ENCODE measurements around the gene SMARCB1. TPM values are rescaled to one million over a fixed set of nuclear protein-coding genes. Genes with fewer than 3 reads are reported as not detected.

The SMARCB1 gene
- total RNA-seq, 4 donors from 2014 or later: 39.1 to 64.4 (median 51.6) TPM

DNA sequence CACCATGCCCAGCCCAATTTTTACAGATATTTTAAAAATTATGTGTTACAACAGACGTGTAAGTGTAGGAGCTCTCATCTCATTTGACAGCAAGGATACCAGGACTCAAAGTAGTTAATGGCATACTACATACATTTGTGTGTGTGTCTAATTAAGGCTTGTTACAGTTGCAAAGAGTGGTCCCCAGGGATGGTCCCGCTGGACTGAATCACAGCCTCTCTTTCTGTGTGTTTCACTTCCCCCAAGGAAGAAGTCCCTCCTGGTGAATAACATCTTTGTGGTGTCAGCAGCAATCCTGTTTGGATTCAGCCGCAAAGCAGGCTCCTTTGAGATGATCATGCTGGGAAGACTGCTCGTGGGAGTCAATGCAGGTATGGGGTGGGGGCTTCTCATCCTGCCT lies 88.1 kb downstream of the SMARCB1 start:
- no peak overlapping the region for H3K4me3 ChIP-seq
- H3K9me3 ChIP-seq: no peaks in the 10 kb centered on the region
- no peak for DNase-seq
- no peak overlapping the region for H3K27ac ChIP-seq
- TF ChIP-seq, protein P1, sequence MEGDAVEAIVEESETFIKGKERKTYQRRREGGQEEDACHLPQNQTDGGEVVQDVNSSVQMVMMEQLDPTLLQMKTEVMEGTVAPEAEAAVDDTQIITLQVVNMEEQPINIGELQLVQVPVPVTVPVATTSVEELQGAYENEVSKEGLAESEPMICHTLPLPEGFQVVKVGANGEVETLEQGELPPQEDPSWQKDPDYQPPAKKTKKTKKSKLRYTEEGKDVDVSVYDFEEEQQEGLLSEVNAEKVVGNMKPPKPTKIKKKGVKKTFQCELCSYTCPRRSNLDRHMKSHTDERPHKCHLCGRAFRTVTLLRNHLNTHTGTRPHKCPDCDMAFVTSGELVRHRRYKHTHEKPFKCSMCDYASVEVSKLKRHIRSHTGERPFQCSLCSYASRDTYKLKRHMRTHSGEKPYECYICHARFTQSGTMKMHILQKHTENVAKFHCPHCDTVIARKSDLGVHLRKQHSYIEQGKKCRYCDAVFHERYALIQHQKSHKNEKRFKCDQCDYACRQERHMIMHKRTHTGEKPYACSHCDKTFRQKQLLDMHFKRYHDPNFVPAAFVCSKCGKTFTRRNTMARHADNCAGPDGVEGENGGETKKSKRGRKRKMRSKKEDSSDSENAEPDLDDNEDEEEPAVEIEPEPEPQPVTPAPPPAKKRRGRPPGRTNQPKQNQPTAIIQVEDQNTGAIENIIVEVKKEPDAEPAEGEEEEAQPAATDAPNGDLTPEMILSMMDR (IDR thresholded peaks at IDR 0.05): no peak
- no peak for TF ChIP-seq POLR2A (IDR thresholded peaks at IDR 0.05)
- no peaks in the 10 kb centered on the region for H3K4me1 ChIP-seq
- no peaks in the 10 kb centered on the region for H3K36me3 ChIP-seq
- H3K27me3 ChIP-seq: no peaks in the 10 kb centered on the region
- intact Hi-C loops (cut with DNase I; ENCODE audit: low total_unique reads): no loop called here

DNA sequence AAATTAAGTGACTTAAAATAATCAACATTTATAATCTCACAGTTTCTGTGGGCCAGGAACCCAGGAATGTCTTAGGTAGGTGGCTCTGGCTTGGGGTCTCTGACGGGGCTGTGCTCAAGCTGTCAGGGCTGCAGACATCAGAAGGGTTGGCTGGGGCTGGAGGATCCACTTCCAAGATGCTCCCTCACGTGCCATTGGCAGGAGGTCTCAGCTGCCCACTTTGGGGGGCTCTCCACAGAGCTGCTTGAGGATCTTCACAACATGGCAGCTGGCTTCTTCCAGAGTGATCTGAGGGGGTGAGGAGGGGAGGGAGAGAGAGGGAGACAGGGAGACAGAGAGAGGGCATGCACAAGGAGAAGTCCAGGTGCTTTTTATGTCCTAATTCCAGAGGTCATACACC lies 89.0 kb downstream of the SMARCB1 start:
- H3K36me3 ChIP-seq: no peaks in the 10 kb centered on the region
- intact Hi-C loops (cut with DNase I; ENCODE audit: low total_unique reads): no loop called here
- no peaks in the 10 kb centered on the region for H3K27me3 ChIP-seq
- no peak overlapping the region for H3K4me3 ChIP-seq
- H3K4me1 ChIP-seq: no peaks in the 10 kb centered on the region
- DNase-seq: no peak
- no peak for TF ChIP-seq POLR2A (IDR thresholded peaks at IDR 0.05)
- TF ChIP-seq, protein P1 (IDR thresholded peaks at IDR 0.05): no peak
- no peak overlapping the region for H3K27ac ChIP-seq
- no peaks in the 10 kb centered on the region for H3K9me3 ChIP-seq

DNA sequence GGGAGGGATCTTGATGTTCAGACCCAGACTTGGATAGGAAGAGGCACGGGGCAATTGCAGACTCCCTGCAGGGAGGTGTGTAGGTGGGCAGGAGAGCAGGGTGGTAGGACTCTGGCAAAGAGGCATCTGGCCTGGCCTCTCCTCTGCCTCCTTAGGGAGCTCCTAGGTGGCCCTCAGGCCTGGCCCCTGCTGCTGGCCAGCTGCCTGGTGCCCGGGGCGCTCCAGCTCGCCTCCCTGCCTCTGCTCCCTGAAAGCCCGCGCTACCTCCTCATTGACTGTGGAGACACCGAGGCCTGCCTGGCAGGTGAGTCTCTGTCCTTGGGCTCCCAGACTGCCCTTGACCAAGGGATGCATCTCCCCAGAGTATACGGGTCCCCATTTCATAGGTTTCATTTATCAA lies 90.8 kb downstream of the SMARCB1 start:
- H3K4me1 ChIP-seq: no peaks in the 10 kb centered on the region
- DNase-seq: no peak
- H3K36me3 ChIP-seq: no peaks in the 10 kb centered on the region
- intact Hi-C loops (cut with DNase I; ENCODE audit: low total_unique reads): no loop called here
- H3K27me3 ChIP-seq: no peaks in the 10 kb centered on the region
- H3K4me3 ChIP-seq: no peak overlapping the region
- TF ChIP-seq, protein P1 (IDR thresholded peaks at IDR 0.05): no peak
- no peak for TF ChIP-seq POLR2A (IDR thresholded peaks at IDR 0.05)
- H3K27ac ChIP-seq: no peak overlapping the region
- no peaks in the 10 kb centered on the region for H3K9me3 ChIP-seq

DNA sequence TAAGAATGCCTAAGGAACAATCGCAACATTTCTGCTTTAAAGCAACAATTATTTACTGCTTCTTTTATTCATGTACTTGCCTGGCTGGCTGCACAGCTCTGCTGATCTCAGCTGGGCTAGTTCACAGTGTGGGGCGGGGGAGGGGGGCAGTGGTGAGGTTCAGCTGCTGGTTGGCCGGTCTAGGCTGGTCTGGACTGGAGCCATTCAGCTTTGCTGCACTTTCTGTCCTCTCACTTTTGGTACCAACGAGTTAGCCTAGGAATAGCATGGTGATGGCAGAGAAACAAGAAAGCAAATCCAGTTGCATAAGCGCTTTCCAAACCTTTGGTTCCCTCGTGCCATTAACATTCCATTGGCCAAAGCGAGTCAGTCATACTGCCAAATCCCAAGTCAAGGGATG lies 91.5 kb downstream of the SMARCB1 start:
- Histone ChIP-seq H3K4me1 (no peaks in the 10 kb centered on the region), H3K9me3 (no peaks in the 10 kb centered on the region), H3K27me3 (no peaks in the 10 kb centered on the region), H3K27ac (no peak overlapping the region), H3K4me3 (no peak overlapping the region), H3K36me3 (no peaks in the 10 kb centered on the region)
- intact Hi-C loops (cut with DNase I; ENCODE audit: low total_unique reads): no loop called here
- no peak for DNase-seq
- no peak for TF ChIP-seq POLR2A (IDR thresholded peaks at IDR 0.05)
- TF ChIP-seq, protein P1 (IDR thresholded peaks at IDR 0.05): no peak

DNA sequence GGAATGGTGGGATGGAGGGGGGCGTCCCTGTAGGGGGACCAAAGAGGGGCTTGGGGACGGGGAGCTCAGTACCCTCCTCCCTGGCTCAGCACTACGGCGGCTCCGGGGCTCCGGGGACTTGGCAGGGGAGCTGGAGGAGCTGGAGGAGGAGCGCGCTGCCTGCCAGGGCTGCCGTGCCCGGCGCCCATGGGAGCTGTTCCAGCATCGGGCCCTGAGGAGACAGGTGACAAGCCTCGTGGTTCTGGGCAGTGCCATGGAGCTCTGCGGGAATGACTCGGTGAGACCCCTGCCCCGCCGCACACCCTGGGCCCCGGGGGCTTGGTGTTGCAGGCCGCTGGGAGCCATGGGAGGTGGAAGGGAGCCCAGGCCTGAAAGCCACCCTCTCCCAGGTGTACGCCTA lies 95.6 kb downstream of the SMARCB1 start:
- Histone ChIP-seq H3K4me1 (no peaks in the 10 kb centered on the region), H3K27me3 (no peaks in the 10 kb centered on the region), H3K36me3 (no peaks in the 10 kb centered on the region), H3K9me3 (no peaks in the 10 kb centered on the region), H3K4me3 (no peak overlapping the region), H3K27ac (no peak overlapping the region)
- no peak for DNase-seq
- TF ChIP-seq, protein P1 (IDR thresholded peaks at IDR 0.05): no peak
- no peak for TF ChIP-seq POLR2A (IDR thresholded peaks at IDR 0.05)
- intact Hi-C loops (cut with DNase I; ENCODE audit: low total_unique reads): no loop called here
